Activated CD4-positive, alpha-beta T cell treated with anti-CD3 and anti-CD28 coated beads for 1 hour (primary cell): Measurements from ENCODE around the gene B3GNT2.
"Not testable (repeated sequence)": the region's sequence is repeated elsewhere in the genome, so short reads cannot be mapped to it uniquely, and the experiment has no call there.

Source experiments
- DNase-seq: peaks from one replicate; pipeline ENCODE4 v3.0.0-alpha.2; 2020

The B3GNT2 gene, protein sequence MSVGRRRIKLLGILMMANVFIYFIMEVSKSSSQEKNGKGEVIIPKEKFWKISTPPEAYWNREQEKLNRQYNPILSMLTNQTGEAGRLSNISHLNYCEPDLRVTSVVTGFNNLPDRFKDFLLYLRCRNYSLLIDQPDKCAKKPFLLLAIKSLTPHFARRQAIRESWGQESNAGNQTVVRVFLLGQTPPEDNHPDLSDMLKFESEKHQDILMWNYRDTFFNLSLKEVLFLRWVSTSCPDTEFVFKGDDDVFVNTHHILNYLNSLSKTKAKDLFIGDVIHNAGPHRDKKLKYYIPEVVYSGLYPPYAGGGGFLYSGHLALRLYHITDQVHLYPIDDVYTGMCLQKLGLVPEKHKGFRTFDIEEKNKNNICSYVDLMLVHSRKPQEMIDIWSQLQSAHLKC

DNA sequence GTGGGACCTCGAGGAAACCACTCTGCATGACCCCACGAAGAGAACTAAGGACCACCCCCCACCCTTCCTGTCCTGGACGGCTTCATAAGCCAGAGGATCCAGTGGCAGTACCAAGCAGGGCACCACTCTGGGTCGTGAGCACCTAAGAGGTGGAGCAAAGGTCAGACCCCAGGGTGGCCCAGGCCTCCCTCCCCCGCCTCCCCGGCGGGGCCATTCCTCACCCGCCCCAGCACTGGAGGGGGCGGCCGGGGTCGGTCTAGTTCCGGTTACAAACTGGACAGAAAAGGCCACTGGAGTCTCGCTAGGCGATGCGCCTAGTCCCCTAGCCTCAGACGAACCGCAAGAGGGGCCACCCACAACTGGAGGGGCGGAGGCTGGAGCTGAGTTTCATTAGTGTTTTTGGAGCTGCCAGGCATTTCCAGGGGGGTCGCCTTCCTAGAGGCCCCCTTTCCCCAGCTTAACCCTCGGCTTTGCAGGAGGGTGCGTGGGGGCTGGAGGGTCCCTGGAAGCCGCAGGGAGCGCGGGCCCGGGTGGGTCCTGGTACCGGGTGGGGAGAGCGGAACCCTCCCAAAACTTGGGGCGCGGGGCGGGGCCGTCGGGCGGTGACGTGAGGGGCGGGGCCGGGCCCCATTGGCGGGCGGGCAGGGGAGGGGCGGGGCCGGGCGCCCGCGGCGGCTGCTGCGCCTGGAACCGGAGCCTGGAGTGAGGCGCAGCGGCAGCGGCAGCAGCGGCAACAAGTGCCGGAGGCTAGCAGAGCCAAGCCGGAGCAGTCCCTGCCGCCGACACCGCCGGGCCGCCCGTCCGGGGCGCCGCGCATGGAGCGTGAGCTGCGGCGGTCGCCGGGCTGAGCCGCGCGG, at the start of gene B3GNT2:
B3GNT2 (plus strand) TSS at position 695 of the 857 bp plus-strand sequence. CDS start 26,106 bp downstream, outside the sequence.
- DNase-seq, result peak; percentile 77

DNA sequence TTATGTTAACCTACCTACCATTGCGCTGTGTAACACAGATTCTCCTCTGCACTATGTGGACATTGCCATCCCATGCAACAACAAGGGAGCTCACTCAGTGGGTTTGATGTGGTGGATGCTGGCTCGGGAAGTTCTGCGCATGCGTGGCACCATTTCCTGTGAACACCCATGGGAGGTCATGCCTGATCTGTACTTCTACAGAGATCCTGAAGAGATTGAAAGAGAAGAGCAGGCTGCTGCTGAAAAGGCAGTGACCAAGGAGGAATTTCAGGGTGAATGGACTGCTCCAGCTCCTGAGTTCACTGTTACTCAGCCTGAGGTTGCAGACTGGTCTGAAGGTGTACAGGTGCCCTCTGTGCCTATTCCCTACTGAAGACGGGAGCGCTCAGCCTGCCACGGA, 49.1 kb upstream of the B3GNT2 start:
- DNase-seq, result peak; percentile 12

DNA sequence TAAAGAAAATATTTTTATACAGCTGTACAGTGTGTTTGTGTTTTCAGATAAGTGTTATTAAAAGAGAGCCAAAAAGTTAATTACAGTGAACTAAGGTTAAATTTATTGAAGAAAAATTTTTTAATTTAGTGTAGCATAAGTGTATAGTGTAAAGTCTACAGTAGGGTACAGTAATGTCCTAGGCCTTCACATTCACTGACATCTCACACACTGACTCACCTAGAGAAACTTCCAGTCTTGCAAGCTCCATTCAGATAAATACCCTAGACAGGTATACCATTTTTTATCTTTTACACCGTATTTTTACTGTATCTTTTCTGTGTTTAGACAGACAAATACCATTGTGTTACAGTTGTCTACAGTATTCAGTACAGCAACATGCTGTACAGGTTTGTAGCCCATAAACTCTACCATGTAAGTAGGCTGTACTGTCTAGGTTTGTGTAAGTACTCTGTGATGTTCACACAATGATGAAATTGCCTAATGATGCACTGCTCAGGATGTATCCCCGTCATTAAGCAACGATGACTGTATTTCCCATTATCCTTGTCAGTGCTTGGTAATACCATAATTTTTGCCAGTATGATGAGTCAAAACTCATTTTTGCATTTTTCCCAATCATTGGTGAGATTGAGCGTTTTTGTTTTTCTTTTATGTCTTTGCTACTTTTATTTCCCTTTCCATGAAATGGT, 48.2 kb upstream of the B3GNT2 start:
- DNase-seq, result no peak

DNA sequence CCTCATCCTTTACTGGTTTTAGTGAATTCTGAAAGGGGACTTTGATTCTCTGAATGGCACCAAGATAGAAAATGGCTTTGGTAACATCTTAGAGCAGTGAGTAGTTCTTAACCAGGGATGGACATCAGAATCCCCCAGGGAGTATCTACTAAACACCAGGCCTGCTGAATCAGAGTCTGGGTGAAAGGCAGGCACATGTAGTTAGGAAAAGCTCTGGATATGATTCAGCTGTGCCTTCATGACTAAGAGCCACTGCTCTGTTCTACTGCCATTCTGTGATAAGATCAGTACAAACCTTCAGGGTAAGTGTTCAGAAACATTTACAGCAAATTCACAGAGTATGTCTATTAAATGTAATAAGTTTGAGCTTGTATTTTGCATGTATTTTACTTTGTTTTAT, 46.2 kb upstream of the B3GNT2 start:
- no peak for DNase-seq

DNA sequence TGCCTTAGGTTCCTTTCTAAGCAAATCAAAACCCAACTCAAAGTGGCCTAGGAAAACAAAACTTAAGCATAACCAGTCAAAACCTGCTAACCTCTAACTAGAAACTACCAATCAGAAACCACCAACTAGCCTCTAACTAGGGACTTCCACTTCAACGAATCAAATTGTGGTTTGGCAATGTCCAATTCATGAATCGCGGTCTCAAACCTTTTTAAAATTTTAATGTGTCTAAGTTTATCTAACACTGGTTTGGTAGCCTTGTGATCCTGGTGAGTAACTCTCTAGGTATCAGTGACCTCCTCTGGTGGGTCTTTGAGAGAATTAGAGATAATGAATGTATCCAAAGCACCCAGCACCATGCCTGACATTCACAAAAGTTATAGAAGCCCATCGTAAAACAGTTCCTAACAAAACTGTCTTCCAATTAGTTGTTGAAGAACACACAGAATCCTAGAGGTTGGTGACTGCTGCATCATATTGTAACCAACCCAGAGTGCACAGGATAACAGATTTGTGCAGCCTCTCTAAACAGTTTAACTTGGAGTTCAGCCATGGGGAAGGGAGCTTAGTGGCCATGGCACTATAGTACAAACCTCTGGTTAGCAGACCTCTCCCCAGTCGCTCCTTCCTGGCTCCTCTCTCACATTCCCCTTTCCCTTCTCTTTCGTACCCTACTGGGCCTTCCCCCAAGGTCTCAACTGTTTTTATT, 45.2 kb upstream of the B3GNT2 start:
- no peak for DNase-seq

DNA sequence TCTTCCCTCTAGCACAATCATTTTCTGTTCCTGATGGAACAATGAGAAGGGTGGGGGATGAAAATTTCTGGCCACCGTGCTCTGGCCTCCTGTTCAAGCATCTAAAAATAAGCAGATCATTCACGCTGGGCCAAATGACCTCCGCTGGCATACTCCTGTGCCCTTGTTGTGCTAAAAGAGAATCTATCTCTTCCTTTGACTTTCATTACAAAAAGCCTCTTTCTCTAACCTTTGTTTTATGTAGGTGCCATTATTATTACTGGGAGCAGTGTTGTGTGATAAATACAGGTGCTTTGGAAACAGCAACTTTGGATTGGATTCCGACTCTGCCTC, 44.6 kb upstream of the B3GNT2 start:
- DNase-seq, result no peak

DNA sequence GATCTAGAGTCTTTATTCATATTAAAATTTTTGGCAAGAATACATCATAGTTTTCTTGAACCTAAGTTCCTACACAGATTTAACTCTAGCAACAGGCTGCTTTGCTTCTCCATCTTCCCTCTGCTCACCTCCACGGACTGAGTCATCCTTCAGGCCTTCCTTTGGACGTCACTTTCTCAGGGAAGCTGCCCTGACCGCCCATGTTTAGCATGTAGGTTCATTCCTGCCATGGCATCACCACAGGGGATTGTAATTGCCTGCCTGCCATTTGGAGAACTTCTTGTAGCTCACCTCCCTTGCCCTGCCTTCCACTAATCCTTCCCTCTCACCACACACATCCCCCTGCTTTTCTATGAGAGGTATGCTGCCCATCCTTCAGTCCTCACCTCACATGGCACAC, 43.9 kb upstream of the B3GNT2 start:
- DNase-seq, result no peak

DNA sequence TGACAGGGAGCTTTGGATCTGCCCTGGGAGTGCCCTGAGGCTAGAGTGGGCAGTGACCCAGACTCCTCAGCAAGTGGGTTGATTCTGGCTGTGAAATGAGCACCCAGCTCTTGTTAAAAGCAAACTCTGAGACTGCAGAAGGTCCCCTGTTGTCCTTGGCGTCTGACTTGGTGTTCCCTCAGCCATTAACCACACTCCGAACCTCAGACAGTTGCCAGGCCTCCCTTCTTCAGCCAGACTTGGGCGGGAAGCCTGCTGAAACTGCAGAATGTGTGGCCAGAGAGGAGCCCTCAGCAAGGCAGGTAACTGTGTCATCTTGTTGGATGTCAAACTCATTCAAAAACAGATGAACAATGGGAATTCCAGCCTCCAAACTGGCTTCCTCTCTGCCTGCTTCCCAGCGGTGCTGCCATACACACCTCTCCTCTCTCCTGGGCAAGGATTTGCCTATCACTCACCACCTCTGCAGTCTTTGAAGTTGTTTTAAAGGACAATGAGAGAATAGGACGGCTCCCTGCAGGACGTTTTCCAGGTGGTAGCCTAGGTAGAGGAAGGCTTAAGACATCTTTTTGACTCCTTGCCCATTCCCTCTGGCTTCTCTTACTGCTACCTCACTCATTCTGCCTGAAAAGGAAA, 38.9 kb upstream of the B3GNT2 start:
- no peak for DNase-seq

DNA sequence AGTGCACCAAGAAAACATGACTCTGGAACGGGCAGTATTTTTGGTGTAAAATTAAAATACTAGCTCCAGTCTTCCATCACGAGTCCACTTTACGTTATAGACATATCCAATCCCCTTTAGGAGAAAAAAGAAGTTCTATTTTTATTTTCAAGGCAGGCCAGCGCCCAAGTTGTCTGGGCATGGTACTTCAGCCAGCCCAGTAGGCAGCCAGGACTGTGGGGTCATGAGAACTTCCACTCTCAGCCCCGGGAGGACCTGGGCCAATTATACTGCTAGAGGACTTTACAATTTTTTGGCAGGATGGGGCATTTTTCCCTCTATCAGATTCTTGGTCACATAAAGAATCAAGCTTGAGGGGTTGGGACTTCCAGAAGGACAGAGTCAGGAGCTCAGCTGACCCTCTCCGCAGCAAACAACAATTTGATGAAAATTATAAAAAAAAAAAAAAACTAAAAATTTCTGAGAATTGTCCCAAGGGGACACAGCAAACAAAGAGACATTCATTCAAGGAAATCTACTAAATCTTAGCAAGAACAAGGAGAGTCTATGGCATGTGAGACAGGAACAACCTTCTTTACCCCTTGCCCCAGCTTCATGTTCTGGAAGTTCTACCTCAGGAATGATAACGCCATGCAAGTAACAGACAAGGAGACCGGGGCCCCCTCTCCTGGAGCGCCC, 37.3 kb upstream of the B3GNT2 start:
- no peak for DNase-seq

DNA sequence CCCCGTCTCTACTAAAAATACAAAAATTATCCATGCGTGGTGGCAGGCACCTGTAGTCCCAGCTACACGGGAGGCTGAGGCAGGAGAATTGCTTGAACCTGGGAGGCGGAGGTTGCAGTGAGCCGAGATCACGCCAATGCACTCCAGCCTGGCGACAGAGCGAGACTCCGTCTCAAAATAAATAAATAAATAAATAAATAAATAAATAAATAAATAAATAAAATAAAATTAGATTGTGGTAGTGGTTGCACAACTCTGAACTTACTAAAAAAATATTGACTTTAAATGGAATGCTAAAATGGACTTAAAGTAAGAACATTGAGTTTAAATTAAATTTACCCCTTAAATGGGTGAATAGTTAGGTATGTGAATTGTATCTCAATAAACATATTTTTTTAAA, 35.2 kb upstream of the B3GNT2 start:
- not testable (repeated sequence) for DNase-seq

DNA sequence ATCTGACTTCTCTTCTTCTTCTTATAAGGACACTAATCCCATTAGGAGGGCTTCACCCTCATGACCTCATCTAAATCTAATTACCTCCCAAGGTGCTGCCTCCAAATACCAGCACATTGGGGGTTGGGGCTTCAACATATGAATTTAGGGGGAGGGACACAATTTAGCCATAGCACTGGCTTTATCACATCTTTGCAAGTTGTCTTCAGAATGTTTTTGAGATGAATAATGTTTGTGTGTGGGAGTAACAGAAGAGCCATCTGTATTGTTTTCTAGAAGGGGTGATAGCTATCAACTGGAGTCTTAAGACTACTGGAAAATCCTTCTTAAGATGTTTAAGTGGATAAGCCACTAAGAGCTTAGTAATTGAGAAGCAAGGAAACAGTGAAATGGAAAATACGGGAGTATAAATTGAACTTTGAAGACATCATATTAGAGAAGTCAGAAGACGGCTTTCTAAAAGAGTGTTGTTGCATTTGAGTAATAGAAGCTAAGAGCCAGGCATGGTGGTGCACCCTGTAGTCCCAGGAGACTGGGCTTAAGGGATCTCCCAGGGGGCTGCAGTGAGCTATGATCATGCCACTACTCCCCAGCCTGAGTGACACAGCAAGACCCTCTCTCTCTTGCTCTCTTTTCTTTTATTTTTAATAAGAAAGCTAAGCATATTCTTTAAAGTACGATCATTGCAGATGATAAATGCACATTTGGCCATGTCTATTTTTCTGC, 32.6 kb upstream of the B3GNT2 start:
- no peak for DNase-seq

DNA sequence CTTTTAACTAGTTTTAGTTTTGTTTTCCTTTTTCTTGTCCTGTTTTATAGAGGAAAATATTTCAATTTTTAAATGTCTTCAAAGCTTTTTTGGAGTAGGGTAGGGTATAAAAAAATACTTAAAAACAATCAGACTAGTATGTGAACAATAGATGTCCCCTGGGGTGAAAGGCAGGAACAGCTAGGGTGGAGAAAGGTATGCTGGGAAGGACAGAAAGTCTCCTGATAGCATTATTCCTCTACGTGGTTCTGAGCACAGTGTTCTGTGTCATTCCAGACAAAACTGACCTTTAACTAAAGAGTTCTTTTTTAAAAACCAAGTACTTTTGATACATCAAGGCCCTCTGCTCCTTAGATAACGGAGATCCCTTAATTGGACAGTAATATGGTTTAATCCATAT, 32.1 kb upstream of the B3GNT2 start:
- DNase-seq, result no peak

DNA sequence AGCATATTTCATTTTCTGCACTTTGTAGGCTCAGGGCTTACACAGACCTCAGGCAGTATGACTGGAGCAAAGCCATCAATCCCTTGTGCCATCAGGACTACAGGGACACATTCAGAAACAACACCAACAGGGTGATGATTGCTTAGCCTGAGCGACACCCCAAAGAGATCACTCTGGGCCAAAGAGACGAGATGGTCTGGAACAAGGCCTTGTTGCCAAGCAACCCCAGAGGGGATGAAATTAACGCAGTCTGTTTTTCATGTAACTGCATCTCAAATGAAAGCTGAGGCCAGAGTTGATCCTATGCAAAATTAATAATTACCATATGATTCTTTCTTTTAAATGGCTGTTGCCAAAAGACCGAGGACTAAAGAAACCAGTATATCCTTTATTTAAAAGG, 20.2 kb upstream of the B3GNT2 start:
- no peak for DNase-seq

DNA sequence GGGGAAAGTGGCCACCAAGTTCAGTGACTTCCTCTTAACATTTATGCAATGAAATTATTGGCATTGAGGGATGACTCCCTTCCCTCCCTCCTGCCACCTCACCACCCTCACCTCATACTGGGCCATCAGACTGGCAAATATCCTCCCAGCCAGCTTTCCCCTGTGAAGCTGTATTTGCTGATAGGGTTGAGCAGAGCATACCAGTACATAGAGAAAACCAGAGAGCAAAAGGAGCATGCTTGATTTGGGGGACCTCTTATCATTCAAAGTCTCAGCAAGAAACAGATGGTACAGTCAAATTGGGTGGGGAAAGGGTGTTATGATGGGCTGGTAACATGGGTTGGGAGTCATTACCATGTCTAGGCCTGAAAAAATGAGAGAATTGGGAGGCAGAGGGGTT, 19.1 kb upstream of the B3GNT2 start:
- no peak for DNase-seq

DNA sequence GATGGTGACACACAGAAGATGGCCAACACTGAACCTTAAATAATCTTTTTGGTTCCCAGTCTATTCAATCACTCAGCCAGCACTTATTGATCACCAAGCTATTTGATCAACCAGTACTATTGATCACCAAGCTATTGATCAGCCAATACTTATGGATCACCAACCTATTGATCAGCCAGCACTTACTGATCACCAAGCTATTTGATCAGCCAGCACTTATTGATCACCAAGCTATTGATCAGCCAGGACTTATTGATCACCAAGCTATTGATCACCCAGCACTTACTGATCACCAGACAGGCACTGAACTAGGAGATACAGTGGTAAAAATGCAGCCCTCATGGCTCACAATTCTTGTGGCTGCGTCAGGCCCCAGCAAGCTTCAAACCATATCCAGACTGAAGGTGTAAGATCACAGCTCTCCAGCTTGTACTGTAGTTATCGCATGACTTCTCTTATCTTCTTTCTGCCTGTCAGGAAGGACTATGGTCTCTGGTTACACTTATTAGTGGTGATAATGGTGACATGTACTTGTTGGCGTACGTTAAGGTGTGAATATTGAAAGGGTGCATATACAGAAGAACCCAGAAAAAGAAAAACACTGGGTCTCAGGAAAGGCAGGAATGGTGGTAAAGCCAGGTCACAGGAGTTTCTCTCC, 18.4 kb upstream of the B3GNT2 start:
- no peak for DNase-seq

DNA sequence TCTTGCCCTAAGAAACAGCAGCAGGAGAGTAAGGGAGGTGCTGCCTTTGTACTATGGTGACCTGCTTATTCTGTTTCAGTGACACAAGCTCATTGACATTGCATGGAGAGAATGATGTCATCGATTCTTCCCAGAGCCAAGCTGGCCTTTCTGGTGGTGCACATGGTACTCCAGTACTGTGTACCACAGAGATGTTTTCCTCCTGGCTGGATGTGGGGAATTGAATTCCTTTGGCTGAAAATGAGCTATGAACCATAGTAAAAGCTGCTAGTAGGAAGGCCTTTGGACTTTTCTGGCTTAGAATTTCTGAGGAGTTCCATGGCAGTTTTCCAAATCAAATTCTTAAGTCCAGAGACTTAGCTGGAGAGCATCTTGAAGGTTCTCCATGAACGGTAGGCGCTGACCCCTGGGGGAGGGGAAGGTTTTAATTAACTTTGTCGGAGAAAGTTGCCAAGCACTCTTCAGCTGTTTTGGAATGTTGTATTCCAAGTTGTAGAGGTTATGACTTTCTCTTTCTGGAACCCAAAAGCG, 17.1 kb upstream of the B3GNT2 start:
- DNase-seq, result no peak

DNA sequence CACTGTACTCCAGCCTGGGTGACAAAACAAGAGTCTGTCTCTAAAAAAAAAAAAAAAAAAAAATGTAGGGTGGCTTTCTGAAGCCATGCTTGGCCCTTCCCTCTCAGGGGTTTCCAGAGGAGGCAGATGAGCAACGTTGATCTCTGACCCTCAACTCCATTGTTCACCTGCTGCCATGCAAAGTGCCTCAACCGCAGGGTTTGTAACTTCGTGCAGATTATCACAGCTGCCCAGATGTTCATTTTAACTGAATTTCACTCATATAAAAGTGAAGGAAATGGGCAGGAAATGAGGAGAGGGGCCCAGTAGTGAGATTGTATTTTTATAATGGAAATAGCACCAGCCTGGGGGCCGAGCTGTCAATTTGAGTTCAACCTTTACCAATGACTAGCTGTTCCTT, 14.9 kb upstream of the B3GNT2 start:
- no peak for DNase-seq

DNA sequence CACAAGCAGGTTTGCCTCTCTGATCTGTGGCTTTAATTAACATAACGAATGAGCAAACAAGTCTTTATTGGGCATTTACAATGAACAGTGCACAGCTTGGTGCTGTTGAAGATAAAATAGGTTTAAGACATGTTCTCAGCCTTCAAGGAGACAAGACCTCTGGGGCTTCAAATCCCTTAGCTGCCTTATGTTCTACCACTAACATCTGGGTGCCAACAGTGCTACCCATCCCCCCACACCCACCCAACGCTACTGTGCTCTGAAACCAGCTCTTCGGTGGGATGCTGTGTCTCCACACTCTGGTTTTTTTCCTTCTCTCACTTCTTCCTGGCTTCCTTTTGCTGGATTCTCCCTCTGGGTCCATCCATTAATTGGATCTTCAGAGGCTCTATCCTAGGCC, 14.1 kb upstream of the B3GNT2 start:
- no peak for DNase-seq

DNA sequence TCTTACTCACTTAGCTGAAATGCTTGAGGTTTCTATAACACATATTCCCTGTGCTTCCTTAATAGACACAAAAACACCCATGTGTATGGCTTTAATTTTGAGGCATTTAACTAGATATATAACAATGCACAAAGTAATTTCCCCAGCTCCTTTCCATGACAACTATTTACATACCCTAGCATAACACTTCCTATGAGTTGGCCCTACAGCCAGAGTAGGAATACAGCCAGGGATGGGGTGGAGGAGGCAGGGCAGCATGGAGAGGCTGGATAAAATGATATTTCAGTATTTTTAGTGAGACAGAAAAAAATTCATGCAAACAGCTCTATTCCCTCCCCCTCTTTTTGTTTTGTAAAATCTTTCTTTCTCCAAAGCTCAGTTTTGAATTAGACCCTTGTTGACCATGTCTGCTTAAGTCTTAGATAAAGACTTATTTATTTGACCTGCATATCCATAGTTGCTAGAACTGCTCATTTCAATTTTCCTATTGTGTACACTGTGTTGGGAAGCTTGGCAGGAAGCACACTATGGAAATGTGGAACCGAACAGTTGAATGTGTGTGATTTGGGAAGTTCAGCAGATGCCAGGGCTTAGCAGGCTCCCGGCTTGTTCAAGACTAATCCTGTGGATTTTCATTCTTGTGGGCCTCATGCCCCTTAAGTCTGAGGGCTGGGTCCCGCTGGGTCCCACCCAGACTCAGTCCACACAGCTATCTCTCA, 11.2 kb upstream of the B3GNT2 start:
- no peak for DNase-seq
